Peyer's patch (tissue), 4 donors: ENCODE measurements around the gene LAD1. TPM values are rescaled to one million over a fixed set of nuclear protein-coding genes. Genes with fewer than 3 reads are reported as not detected.

Experiments used
- DNase-seq, 3 donors: peaks; one replicate each; pipeline ENCODE4 v3.0.0-alpha.2; 2017 to 2019
- H3K27ac ChIP-seq, 4 donors: fragments of 200-600 bp; sonication (generic); one replicate each; pipeline ENCODE4 v1.5.1; 2016 to 2019
- H3K27me3 ChIP-seq, 2 donors: fragments of 200-600 bp; sonication (generic); one replicate each; pipeline ENCODE4 v1.5.1; 2019
- H3K36me3 ChIP-seq, 3 donors: fragments of 200-600 bp; sonication (generic); one replicate each; pipeline ENCODE4 v1.5.1; 2016 to 2019
- H3K4me1 ChIP-seq, 4 donors: fragments of 200-600 bp; sonication (generic); one replicate each; pipeline ENCODE4 v1.5.1; 2016 to 2019
- H3K4me3 ChIP-seq, 4 donors: fragments of 200-600 bp; sonication (generic); 1 replicate in 3 of 4; 2 replicates in 1 of 4; pipeline ENCODE4 v1.5.1; 2016 to 2019; ENCODE audit warnings: mild to moderate bottlenecking in 1 of 4
- H3K9me3 ChIP-seq, 4 donors: fragments of 200-600 bp; sonication (generic); one replicate each; pipeline ENCODE4 v1.5.1; 2016 to 2019; ENCODE audit warnings: mild to moderate bottlenecking in 1 of 4
- POLR2A ChIP-seq, 2 donors: fragments of 450-650 bp; IDR thresholded peaks; one replicate each; pipeline ENCODE4 v1.5.1; 2017; ENCODE audit warnings: antibody characterized with exemption in 2 of 2, mild to moderate bottlenecking in 2 of 2, moderate library complexity in 2 of 2
- total RNA-seq, 4 donors: library from RNA; depleted of rRNA; stranded (reverse); fragments of >200 nt; gene quantifications; one replicate each; pipeline ENCODE4 v1.1.0, GENCODE V29; 2016
- TF ChIP-seq, protein P1 (sequence below), 6 experiments: fragments of 450-650 bp in 4 of 6; fragments of 200-600 bp in 2 of 6; sonication (generic) in 1 of 6; IDR thresholded peaks; one replicate each; pipeline ENCODE4 v1.5.1; 2017 to 2019; ENCODE audit warnings: antibody characterized with exemption in 6 of 6, mild to moderate bottlenecking in 3 of 6, moderate library complexity in 1 of 6

LAD1 gene
- total RNA-seq, 4 donors from 2014 or later: 106 to 224 (median 192) TPM

DNA sequence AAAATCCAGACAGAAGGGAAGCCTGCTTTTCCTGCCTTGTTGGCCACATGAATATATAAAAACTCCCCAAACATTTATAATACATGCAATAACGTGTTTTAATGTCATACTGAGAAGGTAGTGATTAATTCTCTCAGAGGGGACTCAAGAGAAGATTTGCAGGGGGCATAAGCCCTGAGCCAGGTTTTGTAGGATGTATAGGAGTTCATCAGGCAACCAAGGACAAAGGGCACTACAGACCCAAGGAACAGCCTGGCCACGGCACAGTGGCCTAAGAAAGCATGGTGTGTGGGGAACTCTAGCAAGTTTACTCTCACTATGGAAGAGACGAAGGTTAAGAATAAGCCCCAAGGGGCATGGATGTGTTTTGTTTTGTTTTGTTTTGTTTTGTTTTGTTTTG is 37.8 kb upstream of the LAD1 start:
- TF ChIP-seq, protein P1, sequence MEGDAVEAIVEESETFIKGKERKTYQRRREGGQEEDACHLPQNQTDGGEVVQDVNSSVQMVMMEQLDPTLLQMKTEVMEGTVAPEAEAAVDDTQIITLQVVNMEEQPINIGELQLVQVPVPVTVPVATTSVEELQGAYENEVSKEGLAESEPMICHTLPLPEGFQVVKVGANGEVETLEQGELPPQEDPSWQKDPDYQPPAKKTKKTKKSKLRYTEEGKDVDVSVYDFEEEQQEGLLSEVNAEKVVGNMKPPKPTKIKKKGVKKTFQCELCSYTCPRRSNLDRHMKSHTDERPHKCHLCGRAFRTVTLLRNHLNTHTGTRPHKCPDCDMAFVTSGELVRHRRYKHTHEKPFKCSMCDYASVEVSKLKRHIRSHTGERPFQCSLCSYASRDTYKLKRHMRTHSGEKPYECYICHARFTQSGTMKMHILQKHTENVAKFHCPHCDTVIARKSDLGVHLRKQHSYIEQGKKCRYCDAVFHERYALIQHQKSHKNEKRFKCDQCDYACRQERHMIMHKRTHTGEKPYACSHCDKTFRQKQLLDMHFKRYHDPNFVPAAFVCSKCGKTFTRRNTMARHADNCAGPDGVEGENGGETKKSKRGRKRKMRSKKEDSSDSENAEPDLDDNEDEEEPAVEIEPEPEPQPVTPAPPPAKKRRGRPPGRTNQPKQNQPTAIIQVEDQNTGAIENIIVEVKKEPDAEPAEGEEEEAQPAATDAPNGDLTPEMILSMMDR (IDR thresholded peaks at IDR 0.05): no peak
- no peak for TF ChIP-seq POLR2A (IDR thresholded peaks at IDR 0.05)
- no peak overlapping the region for H3K27ac ChIP-seq

DNA sequence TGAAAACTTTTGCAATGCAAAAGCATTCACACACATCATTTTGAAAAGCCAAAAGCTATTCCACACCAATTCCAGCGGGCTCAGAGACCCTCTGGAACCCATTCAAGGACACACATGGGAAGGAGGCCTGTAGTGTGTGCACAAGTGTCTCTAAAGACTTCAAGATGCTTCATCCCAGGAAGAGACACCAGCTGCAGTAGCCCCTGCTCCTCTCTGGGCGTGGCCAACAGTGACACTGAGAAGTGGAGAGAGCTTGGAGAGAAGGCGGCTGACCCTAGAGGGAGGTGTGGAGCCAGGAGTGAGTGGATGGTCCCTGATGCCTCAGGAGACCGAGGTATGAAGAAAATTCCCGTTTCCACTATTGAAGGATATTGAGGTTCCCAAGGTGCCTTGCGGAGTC is 37.3 kb upstream of the LAD1 start:
- Histone ChIP-seq H3K4me3 (no peak overlapping the region), H3K9me3 (no peaks in the 10 kb centered on the region), H3K36me3 (no peaks in the 10 kb centered on the region), H3K27me3 (no peaks in the 10 kb centered on the region), H3K4me1 (peaks cover 0 to 4% (median 0%) of the 10 kb centered on the region in 4 donors), H3K27ac (no peak overlapping the region)
- no peak for DNase-seq
- no peak for TF ChIP-seq POLR2A (IDR thresholded peaks at IDR 0.05)
- TF ChIP-seq, protein P1 (IDR thresholded peaks at IDR 0.05): no peak

More for the DNA sequence above, 37.8 kb upstream of the LAD1 start:
- Histone ChIP-seq H3K4me3 (no peak overlapping the region), H3K9me3 (no peaks in the 10 kb centered on the region), H3K27me3 (no peaks in the 10 kb centered on the region), H3K36me3 (no peaks in the 10 kb centered on the region), H3K4me1 (peaks cover 0 to 4% (median 0%) of the 10 kb centered on the region in 4 donors)
- no peak for DNase-seq

DNA sequence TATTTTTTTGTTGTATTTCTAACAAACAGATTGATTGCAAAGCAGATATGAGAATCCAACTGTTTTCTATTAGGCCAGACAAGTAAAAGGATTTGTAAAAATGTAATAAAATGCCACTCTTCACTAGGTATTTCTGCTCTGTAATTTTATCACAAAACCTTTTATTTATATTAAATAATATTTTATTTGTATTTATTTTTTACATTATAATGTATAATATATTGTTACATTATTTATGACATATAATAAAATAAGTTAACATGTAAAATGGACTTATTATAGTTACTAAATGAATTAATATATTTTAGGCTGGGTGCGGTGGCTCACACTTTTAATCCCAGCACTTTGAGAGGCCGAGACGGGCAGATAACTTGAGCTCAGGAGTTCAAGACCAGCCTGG is 35.1 kb upstream of the LAD1 start:
- Histone ChIP-seq H3K4me1 (peaks cover 0 to 4% (median 0%) of the 10 kb centered on the region in 4 donors), H3K27me3 (no peaks in the 10 kb centered on the region), H3K27ac (no peak overlapping the region), H3K4me3 (no peak overlapping the region), H3K36me3 (no peaks in the 10 kb centered on the region), H3K9me3 (no peaks in the 10 kb centered on the region)
- TF ChIP-seq, protein P1 (IDR thresholded peaks at IDR 0.05): no peak
- no peak for TF ChIP-seq POLR2A (IDR thresholded peaks at IDR 0.05)
- DNase-seq: no peak

DNA sequence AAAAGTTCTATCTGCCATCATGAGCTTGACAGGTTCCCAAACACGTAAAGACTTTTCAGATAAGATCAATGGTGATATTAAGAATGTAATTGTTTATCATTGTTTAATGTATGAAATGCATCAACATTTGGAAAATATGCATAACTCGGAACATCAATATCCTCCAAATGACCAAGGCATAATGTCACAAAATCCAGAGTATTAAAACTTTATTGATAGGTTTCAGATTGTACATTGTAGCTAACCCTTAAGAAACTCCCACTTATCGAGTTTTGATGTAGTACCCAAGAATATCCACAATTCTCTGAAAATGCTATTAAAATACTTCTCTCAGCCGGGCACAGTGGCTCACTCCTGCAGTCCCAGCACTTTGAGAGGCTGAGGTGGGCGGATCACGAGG is 34.5 kb upstream of the LAD1 start:
- no peak overlapping the region for H3K27ac ChIP-seq
- no peaks in the 10 kb centered on the region for H3K36me3 ChIP-seq
- no peak overlapping the region for H3K4me3 ChIP-seq
- peaks cover 0 to 4% (median 0%) of the 10 kb centered on the region in 4 donors for H3K4me1 ChIP-seq
- no peaks in the 10 kb centered on the region for H3K27me3 ChIP-seq
- H3K9me3 ChIP-seq: no peaks in the 10 kb centered on the region
- DNase-seq: no peak
- no peak for TF ChIP-seq POLR2A (IDR thresholded peaks at IDR 0.05)
- TF ChIP-seq, protein P1 (IDR thresholded peaks at IDR 0.05): no peak

DNA sequence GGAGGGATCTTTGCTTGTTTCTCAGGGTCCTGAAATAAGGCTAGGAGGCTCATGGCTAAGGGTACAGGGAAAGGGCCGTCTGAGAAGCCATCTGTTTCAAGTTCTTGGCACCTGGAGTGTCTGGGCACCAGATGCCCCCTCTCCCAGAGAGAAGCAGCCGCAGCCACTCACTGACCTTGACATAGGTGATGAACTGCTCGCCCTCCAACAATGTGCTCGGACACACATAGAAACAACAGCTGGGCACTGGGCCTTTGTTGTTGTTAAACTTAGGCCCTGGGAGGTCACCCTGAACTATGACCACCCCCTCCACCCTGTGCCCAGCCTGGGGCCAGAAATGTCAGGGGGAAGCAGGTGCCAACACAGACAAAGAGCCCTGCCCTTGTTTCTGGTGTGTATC is 31.7 kb upstream of the LAD1 start:
- Histone ChIP-seq H3K36me3 (no peaks in the 10 kb centered on the region), H3K4me1 (no peaks in the 10 kb centered on the region), H3K4me3 (no peak overlapping the region), H3K27me3 (no peaks in the 10 kb centered on the region), H3K9me3 (no peaks in the 10 kb centered on the region), H3K27ac (no peak overlapping the region)
- no peak for TF ChIP-seq POLR2A (IDR thresholded peaks at IDR 0.05)
- TF ChIP-seq, protein P1 (IDR thresholded peaks at IDR 0.05): no peak
- no peak for DNase-seq
